ENCODE results near the gene SMPD4.
A peak's percentile ranks its signal among the peaks of the same experiment; 100 is the strongest.
"Not testable (repeated sequence)": the region's sequence is repeated elsewhere in the genome, so short reads cannot be mapped to it uniquely, and the experiment has no call there.

Gene SMPD4, protein sequence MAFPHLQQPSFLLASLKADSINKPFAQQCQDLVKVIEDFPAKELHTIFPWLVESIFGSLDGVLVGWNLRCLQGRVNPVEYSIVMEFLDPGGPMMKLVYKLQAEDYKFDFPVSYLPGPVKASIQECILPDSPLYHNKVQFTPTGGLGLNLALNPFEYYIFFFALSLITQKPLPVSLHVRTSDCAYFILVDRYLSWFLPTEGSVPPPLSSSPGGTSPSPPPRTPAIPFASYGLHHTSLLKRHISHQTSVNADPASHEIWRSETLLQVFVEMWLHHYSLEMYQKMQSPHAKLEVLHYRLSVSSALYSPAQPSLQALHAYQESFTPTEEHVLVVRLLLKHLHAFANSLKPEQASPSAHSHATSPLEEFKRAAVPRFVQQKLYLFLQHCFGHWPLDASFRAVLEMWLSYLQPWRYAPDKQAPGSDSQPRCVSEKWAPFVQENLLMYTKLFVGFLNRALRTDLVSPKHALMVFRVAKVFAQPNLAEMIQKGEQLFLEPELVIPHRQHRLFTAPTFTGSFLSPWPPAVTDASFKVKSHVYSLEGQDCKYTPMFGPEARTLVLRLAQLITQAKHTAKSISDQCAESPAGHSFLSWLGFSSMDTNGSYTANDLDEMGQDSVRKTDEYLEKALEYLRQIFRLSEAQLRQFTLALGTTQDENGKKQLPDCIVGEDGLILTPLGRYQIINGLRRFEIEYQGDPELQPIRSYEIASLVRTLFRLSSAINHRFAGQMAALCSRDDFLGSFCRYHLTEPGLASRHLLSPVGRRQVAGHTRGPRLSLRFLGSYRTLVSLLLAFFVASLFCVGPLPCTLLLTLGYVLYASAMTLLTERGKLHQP

DNA sequence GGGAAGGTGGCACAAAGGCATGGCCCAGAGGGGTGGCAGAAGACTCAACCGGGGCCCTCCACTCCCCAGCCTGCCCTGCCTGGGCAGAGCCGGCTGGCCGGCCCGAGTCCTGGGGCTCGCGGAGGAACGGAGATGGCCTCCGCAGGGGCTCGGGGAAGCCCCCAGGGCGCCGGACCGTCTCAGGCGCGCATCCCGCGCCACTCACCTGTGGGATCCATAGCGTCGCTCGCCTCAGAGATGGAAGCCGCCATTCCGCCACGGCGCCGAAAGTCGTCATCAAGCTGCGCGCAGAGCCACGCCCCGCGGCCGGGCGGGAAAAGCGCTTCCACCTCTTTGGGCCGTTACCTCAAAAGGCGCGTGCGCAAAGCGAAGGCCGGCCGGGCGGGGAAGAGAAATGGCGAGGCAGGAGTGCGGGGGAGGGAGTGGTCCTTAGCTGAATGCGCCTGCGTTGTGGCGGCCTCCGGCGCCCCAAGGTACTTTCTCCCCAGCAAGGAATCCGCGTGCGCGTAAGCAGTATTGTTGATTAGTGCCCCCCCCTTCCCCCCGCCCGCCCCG lies at the start of gene SMPD4:
TSS of gene SMPD4 (minus strand) at position 278 of the 555 bp plus-strand sequence. CDS start 5,010 bp downstream, outside the sequence.
- peak; percentile 99 for DNase-seq

DNA sequence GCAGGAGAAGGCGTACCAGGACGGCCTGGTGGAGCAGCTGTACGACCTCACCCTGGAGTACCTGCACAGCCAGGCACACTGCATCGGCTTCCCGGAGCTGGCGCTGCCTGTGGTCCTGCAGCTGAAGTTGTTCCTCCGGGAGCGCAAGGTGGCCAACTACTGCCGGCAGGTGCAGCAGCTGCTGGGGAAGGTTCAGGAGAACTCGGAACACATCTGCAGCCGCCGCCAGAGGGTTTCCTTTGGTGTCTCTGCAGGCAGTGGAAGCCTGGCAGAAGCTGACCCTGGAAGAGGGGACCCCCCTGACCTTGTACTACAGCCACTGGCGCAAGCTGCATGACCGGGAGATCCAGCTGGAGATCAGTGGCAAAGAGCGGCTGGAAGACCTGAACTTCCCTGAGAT lies 49.5 kb upstream of the SMPD4 start:
- not testable (repeated sequence) for DNase-seq

DNA sequence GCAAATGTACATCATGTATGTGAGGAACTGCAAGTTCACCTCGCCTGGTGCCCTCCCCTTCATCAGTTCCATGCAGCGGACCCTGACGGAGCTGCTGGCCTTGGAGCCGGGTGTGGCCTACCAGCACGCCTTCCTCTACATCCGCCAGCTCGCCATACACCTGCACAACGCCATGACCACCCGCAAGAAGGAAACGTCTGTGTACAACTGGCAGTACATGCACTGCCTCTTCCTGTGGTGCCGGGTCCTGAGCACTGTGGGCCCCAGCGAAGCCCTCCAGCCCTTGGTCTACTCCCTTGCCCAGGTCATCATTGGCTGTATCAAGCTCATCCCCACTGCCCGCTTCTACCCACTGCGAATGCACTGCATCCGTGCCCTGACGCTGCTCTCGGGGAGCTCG lies 49.0 kb upstream of the SMPD4 start:
- not testable (repeated sequence) for DNase-seq

DNA sequence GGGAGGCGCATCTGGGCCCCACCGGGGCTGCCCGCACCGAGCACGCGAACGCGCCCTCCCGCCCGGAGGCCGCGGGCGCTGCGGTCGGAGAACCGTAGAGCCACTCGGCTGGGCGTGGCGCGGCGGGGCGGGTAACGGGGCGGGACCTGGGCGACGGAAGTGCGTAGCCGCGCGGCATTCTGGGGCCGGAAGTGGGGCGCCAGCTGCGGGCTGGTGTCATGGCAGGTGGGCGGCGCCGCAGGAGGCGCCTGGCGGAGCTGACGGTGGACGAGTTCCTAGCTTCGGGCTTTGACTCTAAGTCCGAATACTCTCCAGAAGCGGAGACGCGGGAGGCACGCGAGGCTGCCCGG lies 47.7 kb upstream of the SMPD4 start:
- not testable (repeated sequence) for DNase-seq

DNA sequence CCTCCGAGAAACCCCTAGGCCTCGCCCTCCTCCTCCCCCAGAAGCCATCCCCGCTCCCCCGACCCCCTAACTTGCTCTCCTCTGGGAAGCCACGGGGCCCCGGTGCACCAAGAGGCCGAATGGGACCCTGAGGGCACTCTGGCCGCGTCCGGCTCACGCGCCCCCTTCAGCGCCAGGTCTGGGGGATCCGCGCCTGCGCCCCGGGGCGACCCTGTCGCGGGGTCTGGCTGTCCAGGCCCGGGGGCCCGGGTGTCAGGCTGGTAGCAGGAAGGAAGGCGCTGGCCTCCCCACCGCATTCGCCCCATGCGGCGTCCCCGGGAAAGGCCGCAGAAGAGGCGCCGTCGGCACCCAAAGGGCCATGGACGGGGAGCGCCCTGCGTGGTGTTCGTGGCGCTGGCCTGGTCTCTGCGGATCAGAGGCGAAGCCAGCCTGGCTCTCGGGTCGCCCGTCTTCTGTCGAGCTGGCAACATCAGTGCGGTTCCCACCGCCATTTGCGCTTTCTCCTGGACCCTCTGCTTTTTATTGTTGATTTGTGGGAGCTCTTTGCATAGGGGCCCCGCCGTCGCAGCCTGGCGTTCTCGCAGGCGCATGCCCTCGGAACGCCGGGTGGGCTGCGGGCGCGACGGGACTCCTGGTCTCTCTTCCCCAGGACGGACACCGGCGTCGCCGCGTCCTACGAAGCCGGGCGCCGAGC lies 47.2 kb upstream of the SMPD4 start:
- DNase-seq: not testable (repeated sequence)

DNA sequence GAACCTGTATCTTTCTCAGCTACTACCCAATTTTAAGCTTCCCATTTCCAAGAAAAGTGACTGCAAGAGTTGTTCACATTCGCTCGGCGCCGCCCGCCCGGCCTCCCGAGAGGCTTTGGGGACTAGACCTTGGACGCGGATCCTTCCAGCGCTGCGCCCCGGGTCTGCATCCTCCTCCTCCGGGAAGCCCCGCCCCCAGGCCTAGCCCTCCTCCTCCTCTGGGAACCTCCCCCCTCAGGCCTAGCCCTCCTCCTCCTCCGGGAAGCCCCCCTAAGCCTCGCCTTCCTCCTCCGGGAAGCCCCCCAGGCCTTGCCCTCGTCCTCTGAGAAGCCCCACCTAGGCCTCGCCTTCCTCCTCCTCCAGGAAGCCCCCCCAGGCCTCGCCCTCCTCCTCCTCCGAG lies 46.6 kb upstream of the SMPD4 start:
- DNase-seq: not testable (repeated sequence)

DNA sequence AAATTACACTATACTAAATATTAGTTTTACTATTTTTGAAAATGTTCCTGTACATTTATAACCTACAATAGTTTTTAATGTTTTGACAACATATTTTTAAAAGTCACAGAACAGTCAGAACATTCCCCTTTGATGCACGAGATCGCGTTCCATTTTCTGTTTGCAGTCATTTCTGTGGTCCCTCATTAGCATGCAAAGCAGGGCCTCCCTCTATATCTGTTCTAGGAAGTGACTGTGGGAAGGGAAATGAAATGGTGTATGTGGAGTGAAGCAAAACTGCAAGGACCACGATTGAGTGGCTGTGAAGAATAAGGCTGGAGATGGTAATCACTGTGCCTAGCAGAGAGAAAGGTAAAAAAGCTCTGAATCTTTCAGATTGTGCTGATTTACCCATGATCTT lies 41.1 kb upstream of the SMPD4 start:
- DNase-seq: not testable (repeated sequence)

DNA sequence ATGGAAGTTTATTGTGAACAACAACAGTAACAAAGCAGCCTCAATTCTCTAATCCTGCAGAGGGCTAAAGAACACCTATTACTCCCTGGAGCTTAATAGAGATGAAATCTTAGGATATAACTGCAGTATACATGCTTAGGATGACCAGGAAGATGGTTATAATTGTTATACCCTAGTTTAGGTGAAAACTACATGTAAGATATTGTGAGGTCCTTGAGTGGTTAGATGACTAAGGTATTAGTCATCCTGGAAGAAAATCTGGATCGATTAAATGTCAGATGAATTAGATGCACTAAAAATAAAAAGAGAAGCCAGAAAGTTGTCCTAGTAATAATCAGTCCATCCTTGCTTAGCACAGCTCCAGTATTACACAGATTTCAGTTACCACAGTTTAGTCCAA lies 39.1 kb upstream of the SMPD4 start:
- DNase-seq: not testable (repeated sequence)

DNA sequence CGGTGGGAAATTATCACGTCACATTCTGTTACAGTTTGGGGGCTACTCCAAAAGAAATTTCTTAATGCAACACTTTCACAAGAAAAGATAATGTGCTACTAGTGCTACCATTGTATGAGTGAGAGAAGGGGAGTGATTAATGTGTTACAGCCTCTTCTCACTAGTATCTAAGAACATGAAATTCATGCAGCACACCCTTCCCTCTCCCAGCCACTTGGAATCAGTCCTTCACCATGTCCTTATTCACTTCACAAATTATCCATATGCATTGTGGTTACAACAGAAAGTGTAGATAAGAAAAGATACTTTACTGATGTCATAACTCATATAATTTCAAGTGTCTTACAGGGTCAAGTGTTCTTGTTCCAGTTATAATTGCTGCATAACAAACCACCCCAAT lies 37.7 kb upstream of the SMPD4 start:
- DNase-seq: not testable (repeated sequence)

DNA sequence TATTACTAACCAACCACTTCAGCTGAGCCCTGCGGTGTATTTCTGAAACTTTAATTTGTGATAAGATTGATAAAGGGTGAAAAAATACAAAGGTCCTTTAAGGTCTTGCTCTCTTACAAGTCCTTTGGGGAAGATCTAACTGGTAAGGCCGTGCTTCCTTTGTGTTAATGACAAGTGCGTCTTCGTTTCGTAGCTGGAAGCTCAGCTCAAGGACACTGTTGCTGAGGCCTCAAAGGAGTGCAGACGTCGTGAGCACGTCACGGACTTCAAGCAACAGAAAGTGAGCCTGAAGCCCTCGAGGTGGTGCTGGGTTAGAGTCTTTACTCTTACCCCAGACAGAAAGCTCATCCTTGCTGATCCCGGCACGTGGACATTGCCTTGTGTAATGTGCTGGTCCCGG lies 25.6 kb upstream of the SMPD4 start:
- not testable (repeated sequence) for DNase-seq

DNA sequence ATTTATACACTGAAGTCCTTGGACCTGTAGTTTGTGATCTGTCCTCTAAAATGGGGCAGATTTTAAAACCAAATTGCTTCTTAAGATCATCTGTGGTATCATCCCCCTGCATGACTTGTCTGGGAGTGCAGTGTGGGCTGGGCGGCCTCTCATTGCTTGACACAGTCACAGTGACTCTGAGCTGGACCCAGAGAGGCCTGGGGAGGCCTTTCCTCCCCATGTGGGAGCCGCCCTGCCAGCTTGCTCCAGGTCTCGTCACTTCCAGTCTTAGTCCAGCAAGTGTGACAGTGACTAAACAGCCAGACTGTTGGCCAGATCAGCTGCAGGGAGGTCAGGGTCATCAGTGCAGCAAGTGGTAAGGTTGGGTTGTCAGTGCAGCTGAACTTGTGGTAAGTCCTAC lies 21.7 kb upstream of the SMPD4 start:
- DNase-seq: not testable (repeated sequence)

DNA sequence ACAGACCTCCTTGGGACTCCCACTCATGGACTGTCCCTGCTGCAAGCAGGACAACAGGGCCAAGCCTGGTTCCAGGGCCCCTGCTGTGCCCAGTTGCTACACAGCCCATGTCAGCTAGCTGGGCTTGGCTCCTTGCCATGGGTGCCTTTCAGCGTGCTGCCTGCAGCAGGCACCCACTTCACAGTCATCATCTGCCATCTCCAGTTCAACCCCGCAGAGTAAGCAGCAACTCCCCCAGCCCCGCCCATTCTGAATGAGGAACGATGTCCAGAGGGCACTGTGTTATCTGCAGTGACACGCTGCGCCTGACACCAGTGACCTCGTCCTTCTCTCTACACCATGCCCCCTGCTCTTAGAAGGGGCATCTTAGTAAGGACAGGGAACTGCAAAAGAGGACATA lies 21.1 kb upstream of the SMPD4 start:
- not testable (repeated sequence) for DNase-seq

DNA sequence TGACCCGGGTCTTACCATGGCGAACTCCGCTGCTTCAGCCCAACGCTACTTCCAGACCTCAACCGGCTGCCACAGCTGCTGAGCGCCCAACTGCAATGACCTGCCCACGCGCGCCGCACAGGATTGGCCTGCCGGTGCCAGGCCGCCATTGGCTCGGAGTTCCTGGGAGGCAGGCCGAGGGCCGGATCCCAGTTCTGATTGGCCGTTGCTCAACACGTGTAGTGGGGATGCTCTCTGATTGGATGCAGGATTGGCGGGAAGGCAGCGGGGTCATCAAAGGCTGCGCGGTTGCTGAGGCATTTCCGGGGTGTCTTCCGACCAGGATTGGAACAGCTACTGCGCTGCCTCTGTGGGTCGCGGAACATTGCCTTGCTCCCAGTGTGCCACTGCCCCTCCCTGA lies 16.9 kb upstream of the SMPD4 start, which contains the start of gene TUBA3E:
TSS of gene TUBA3E (minus strand) at position 97 of the 400 bp plus-strand sequence. CDS start at position 18, 79 bp downstream.
- no peak for DNase-seq

DNA sequence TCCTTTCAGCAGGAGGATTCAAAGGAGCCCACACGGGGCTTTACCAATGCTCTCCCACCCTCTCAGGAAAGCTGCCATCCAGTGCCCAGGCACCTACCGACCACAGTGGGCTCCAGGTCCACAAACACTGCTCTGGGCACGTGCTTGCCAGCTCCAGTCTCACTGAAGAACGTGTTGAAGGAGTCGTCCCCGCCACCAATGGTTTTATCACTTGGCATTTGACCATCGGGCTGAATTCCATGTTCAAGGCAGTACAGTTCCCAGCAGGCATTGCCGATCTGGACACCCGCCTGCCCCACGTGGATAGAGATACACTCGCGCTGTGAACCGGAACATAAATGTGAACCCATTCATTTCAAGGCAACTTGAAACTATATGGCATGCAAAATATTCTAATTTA lies 14.7 kb upstream of the SMPD4 start:
- not testable (repeated sequence) for DNase-seq

DNA sequence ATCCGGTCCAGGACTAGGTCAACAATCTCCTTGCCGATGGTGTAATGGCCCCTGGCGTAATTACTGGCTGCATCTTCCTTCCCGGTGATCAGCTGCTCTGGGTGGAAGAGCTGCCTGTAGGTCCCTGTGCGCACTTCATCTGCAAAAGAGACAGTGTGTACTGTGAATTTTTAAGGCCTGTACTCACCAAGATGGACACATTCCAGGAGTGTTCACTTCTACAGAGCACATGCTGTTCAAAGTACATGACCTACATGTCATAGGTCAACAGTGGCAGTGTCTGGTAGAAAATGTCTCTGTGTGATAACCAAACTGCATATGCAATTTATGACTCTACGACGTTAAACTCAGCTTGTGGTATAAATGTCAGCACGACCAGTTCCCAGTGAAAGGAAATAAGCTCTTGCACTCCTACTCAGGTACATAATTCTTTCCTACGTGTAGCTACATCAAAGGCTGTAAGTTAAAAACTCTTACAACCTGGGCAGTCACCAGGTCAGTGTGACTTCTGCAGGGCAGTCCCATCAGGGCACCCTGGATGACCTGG lies 13.8 kb upstream of the SMPD4 start:
- not testable (repeated sequence) for DNase-seq

DNA sequence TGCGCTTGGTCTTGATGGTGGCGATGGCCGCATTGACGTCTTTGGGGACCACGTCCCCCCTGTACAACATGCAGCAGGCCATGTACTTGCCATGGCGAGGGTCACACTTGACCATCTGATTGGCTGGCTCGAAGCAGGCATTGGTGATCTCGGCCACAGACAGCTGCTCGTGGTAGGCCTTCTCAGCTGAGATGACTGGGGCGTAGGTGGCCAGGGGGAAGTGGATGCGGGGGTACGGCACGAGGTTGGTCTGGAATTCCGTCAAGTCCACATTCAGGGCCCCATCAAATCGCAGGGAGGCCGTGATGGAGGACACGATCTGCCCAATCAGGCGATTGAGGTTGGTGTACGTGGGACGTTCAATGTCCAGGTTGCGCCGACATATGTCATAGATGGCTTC lies 12.4 kb upstream of the SMPD4 start:
- DNase-seq: not testable (repeated sequence)

DNA sequence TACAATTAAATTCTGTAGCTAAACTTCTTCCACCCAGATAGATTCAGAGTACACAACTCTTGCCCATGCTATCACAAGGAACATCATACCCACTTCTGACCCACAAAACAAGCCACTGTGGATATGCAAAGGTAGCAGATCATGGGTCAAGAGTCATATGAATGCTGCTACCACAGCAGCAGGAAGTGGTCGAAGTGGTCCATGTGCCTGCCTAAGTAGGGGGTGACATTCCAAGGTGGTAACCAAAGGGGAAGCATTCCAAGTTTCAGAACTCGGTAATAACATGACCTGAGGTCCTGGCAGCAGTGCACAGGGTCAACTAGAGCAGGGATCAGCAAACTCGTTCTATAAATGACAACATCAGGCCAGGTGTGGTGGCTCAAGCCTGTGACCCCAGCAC lies 11.0 kb upstream of the SMPD4 start:
- DNase-seq: not testable (repeated sequence)

DNA sequence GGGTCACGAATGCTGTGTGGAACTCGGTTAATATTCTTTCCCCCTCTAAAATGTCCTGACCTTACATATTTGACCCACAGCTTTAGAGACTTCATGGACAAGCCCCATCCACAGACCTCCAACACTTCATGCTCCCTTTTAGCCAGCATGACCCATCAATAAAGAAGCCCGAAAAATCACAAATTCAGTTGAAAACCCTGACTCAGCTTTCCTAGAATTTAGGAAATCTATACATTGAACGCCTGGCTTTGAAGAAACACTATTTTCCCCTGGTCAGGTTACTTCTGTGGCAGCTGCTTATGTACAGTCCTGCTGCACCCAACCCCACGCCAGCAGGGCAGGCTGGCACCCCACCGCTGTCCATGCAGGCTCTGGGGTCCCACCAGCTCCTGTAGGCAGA lies 9.9 kb upstream of the SMPD4 start:
- not testable (repeated sequence) for DNase-seq

DNA sequence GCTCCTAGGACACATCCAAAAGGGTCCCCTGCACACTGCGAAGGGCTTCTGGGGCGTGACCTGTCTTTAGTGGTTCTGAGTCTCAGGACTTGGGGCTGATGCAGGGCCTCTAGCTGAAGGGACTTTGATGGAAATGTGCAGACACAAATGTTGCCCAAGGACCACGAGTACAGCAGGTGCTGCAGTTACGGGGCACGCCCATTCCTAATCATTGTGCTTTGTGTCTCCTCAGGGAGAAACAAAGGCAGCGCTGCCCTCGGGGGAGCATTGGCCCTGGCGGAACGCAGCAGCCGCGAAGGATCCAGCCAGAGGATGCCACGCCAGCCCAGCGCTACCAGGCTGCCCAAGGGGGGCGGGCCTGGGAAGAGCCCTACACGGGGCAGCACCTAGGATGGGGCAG lies 8.8 kb upstream of the SMPD4 start:
- DNase-seq: no peak

DNA sequence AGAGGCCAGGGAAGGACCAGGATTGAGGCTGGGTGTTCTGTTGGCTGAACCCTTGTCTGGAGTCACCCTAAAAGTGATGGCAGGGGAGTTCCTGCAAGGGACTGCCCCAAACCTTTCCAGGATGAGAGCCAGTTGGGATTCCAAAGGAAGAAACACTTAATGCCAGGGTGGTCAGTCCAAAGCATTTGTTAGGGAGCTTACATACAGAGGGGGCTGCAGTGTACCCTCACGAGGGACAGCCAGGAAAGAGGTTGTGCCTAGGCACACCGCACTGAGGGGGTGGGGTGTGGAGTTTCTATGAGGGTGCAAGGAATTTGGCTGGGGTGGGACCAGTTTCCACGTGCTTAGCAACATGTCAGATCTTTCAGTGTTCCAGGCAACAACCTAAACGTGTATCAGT lies 7.6 kb upstream of the SMPD4 start:
- not testable (repeated sequence) for DNase-seq

DNA sequence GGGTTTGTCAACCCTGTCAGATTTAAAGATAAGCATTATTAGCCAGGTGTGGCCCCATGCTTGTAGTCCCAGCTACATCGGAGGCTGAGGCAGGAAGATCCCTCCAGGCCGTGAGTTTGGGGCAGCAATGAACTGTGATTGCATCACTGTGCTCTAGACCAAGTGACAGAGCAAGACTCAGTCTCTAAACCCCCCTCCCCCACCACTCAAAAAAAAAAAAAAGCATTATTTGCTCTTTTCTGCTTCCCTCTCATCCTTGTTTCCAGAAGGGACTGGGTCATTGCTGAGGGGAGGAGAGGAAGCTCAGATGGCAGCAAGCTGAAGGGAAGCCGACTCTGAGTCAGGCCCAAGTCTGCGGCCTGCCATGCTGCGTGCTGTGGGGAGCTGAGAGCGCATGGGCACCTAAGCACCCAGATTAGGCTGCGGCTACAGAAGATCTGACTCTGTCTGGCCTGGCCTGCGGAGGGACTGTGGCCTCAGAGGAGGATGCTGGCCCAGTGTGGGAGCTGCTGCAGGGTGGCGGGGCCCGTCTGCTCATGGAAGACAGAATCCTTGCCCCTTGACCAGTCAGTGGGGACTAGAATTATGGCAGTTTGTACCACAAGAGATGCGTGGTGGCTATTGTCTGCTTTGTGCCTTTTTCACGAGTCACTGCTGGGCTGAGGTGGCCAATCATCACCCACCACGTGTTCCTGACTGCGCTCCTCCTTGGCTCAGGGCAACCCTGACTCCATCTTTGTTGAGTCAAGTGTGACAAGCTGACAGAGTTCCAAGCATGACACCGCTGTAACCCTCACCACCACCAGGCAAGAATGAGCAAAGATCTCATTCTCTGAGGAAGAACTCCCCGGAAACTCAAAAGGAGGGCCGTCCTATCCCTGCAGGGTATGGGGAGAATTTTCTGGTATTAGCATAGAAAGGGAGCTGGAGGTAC lies 6.7 kb upstream of the SMPD4 start:
- not testable (repeated sequence) for DNase-seq
